Tibial artery (tissue), 4 donors: ENCODE results near the gene NXPH3.

Experiments used
- DNase-seq, 2 donors: peaks; one replicate each; pipeline ENCODE4 v3.0.0-alpha.2; 2019
- H3K27ac ChIP-seq, 2 donors: fragments of 200-600 bp; sonication (generic) in 1 of 2; 1 replicate in 1 of 2; 2 replicates in 1 of 2; pipeline ENCODE4 v1.5.1; 2018 to 2019; ENCODE audit warnings: mild to moderate bottlenecking in 1 of 2
- H3K27me3 ChIP-seq, 2 donors: fragments of 200-600 bp; sonication (generic) in 1 of 2; one replicate each; pipeline versions ENCODE4 v1.5.1 to v1.6.0; 2016 to 2019
- H3K36me3 ChIP-seq, 3 donors: fragments of 200-600 bp; sonication (generic) in 2 of 3; one replicate each; pipeline ENCODE4 v1.5.1; 2016 to 2019; ENCODE audit warnings: mild to moderate bottlenecking in 2 of 3
- H3K4me1 ChIP-seq, 4 donors: fragments of 200-600 bp; sonication (generic) in 2 of 4; 1 replicate in 3 of 4; 2 replicates in 1 of 4; pipeline ENCODE4 v1.5.1; 2016 to 2019
- H3K4me3 ChIP-seq, 2 donors: fragments of 200-600 bp; sonication (generic) in 1 of 2; 1 replicate in 1 of 2; 2 replicates in 1 of 2; pipeline ENCODE4 v1.5.1; 2018 to 2019; ENCODE audit warnings: mild to moderate bottlenecking in 2 of 2
- H3K9me3 ChIP-seq, 3 donors: fragments of 200-600 bp; sonication (generic) in 1 of 3; one replicate each; pipeline ENCODE4 v1.5.1; 2016 to 2019
- CTCF ChIP-seq, 2 experiments: fragments of 200-600 bp in 1 of 2; fragments of 450-650 bp in 1 of 2; IDR thresholded peaks; one replicate each; pipeline ENCODE4 v1.5.1; 2017 to 2019; ENCODE audit warnings: antibody characterized with exemption in 2 of 2, mild to moderate bottlenecking in 1 of 2, moderate library complexity in 1 of 2
- intact Hi-C: fragments of 100-400 bp; cut with DNase I; formaldehyde crosslinking; loops from one replicate; pipeline ENCODE4 v1.15.0; 2023; ENCODE audit warnings: low total_unique reads

The NXPH3 gene

GRCh38 chr17:49552070-49552751 is 23.5 kb upstream of the NXPH3 start:
- H3K27me3 ChIP-seq, result peaks cover 0 to 49% of the 10 kb centered on the region in 2 donors
- peaks cover 0 to 31% (median 10%) of the 10 kb centered on the region in 4 donors for H3K4me1 ChIP-seq
- no peaks in the 10 kb centered on the region for H3K36me3 ChIP-seq
- no peak for DNase-seq
- H3K4me3 ChIP-seq, result no peak overlapping the region
- intact Hi-C loops, result no loop called here
- no peak overlapping the region for H3K27ac ChIP-seq
- H3K9me3 ChIP-seq, result no peaks in the 10 kb centered on the region
- TF ChIP-seq CTCF (IDR thresholded peaks at IDR 0.05), result no peak

- no peak for TF ChIP-seq CTCF (IDR thresholded peaks at IDR 0.05)
- H3K27me3 ChIP-seq, result peaks cover 0 to 37% of the 10 kb centered on the region in 2 donors
- H3K4me3 ChIP-seq, result no peak overlapping the region
- no peaks in the 10 kb centered on the region for H3K9me3 ChIP-seq
- no peaks in the 10 kb centered on the region for H3K36me3 ChIP-seq
- no peak overlapping the region for H3K27ac ChIP-seq
- peaks cover 0 to 17% (median 6%) of the 10 kb centered on the region in 4 donors for H3K4me1 ChIP-seq
- intact Hi-C loops, result no loop called here
- DNase-seq, result no peak
Measured at GRCh38 chr17:49553676-49554335, 21.9 kb upstream of the NXPH3 start.

GRCh38 chr17:49554694-49555494 is 20.8 kb upstream of the NXPH3 start:
- DNase-seq, result no peak
- Histone ChIP-seq H3K4me3 (no peak overlapping the region), H3K27me3 (peaks cover 0 to 34% of the 10 kb centered on the region in 2 donors), H3K4me1 (peaks cover 0 to 17% (median 6%) of the 10 kb centered on the region in 4 donors), H3K36me3 (no peaks in the 10 kb centered on the region), H3K27ac (no peak overlapping the region), H3K9me3 (no peaks in the 10 kb centered on the region)
- TF ChIP-seq CTCF (IDR thresholded peaks at IDR 0.05), result no peak
- intact Hi-C loops, result loop anchor here (5.0 kb wide), 1 partner anchor 58 kb away; the partner anchor contains the start of gene NGFR

GRCh38 chr17:49555495-49556222 is 20.0 kb upstream of the NXPH3 start:
- no peak for TF ChIP-seq CTCF (IDR thresholded peaks at IDR 0.05)
- no peaks in the 10 kb centered on the region for H3K9me3 ChIP-seq
- no peak overlapping the region for H3K4me3 ChIP-seq
- peaks cover 0 to 33% of the 10 kb centered on the region in 2 donors for H3K27me3 ChIP-seq
- H3K36me3 ChIP-seq, result no peaks in the 10 kb centered on the region
- peaks cover 0 to 17% (median 6%) of the 10 kb centered on the region in 4 donors for H3K4me1 ChIP-seq
- intact Hi-C loops, result loop anchor here (1.0 to 5.0 kb wide), 2 partner anchors 58 to 120 kb away; partner anchors contain the start of gene NGFR
- DNase-seq, result no peak
- no peak overlapping the region for H3K27ac ChIP-seq
